Measurements from ENCODE around the gene C10orf95. TPM values are rescaled to one million over a fixed set of nuclear protein-coding genes. Genes with fewer than 3 reads are reported as not detected.
A peak's percentile ranks its signal among the peaks of the same experiment; 100 is the strongest.

C10orf95 gene
- polyA plus RNA-seq, 1 of the 3 experiments (the other 2 are of a cell fraction) = 0.07 TPM

DNA sequence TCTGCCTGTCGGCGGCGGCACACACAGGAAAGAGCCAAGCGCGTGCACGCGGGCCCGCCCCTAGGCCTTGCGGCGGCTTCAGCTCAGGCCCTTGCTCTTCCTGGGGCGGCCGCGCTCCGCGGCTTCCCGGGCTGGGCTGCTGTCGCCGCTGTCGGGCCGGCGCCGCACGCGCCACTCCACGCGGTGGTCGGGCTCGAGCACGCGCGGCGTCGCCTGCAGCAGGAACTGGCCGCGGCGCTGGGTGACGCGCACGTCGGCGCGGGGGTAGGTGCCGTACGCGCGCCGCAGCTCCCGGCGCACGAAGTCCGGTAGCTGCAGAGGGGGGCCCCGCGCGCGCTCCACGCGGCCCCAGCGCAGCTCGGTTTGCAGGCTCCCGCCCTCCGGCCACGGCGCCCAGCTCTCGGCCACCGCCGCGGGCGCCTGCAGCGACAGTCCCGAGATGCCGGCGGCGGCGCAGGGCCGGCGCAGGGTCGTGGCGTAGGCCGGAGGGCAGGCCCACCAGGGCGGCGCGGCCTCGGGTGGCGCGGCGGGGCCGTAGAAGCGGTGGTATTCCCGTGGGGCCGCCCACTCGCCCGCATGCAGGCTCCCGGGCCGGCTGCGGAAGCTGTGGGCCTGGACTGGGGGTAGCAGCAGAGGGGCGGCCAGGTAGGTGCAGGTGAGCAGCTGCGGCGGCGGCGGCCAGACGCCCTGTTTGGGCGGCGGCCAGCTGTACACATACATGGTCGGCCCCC, 804 bp downstream of the C10orf95 start (continued):
- TF ChIP-seq RFX5 (IDR thresholded peaks at IDR 0.05; ENCODE audit: low read length) (no peak), YY1 (IDR thresholded peaks at IDR 0.05; ENCODE audit: low read depth) (no peak), TAF1 (IDR thresholded peaks at IDR 0.05; ENCODE audit: borderline replicate concordance, low read depth, low read length) (0 out of 2 replicates have a peak, but pooled peaks have one; percentile 16)
- TF ChIP-seq, protein P1, sequence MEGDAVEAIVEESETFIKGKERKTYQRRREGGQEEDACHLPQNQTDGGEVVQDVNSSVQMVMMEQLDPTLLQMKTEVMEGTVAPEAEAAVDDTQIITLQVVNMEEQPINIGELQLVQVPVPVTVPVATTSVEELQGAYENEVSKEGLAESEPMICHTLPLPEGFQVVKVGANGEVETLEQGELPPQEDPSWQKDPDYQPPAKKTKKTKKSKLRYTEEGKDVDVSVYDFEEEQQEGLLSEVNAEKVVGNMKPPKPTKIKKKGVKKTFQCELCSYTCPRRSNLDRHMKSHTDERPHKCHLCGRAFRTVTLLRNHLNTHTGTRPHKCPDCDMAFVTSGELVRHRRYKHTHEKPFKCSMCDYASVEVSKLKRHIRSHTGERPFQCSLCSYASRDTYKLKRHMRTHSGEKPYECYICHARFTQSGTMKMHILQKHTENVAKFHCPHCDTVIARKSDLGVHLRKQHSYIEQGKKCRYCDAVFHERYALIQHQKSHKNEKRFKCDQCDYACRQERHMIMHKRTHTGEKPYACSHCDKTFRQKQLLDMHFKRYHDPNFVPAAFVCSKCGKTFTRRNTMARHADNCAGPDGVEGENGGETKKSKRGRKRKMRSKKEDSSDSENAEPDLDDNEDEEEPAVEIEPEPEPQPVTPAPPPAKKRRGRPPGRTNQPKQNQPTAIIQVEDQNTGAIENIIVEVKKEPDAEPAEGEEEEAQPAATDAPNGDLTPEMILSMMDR (IDR thresholded peaks at IDR 0.05) = no peak
- TF ChIP-seq, protein P2, sequence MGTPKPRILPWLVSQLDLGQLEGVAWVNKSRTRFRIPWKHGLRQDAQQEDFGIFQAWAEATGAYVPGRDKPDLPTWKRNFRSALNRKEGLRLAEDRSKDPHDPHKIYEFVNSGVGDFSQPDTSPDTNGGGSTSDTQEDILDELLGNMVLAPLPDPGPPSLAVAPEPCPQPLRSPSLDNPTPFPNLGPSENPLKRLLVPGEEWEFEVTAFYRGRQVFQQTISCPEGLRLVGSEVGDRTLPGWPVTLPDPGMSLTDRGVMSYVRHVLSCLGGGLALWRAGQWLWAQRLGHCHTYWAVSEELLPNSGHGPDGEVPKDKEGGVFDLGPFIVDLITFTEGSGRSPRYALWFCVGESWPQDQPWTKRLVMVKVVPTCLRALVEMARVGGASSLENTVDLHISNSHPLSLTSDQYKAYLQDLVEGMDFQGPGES (IDR thresholded peaks at IDR 0.05; ENCODE audit: low read depth, low read length) = no peak

DNA sequence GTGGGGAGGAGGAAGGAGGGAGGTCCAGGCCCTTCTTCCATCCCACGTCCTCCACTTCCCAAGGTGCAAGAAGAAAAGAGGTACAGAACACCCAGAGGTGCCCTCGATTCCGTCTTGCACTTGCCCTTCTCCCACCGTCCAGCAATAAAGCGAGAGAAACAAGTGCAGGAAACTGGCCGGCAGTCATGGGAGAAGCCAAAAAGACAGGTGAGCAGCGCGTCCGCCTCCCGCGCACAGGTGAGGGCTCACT, 1.3 kb downstream of the C10orf95 start:
- Histone ChIP-seq H3K36me3 (replicated peaks in 1 of 2; ENCODE audit: control insufficient read depth in 1 of 2, insufficient read depth in 2 of 2, low read length in 1 of 2) (no peaks in the 10 kb centered on the region), H3K4me2 (peak overlapping the region; percentile 80), H3K9ac (peak overlapping the region; percentile 49; the same call in 1 of the 2 replicates), H3K4me1 (ENCODE audit: control insufficient read depth in 1 of 2, insufficient read depth in 2 of 2, low read depth in 1 of 2, low read length in 1 of 2) (peaks cover 0 to 10% of the 10 kb centered on the region in 2 experiments; a peak in 2 of 4 replicates), H2AFZ (ENCODE audit: low read depth) (peak overlapping the region; percentile 96), H4K20me1 (ENCODE audit: insufficient read depth) (no peaks in the 10 kb centered on the region), H3F3A (replicated peaks; ENCODE audit: insufficient read depth) (peaks cover 16% of the 10 kb centered on the region), H3K9me2 (no peaks in the 10 kb centered on the region), H3K79me2 (ENCODE audit: insufficient read depth) (no peaks in the 10 kb centered on the region), H3K27ac (ENCODE audit: low read depth in 2 of 2, low read length in 1 of 2) (peak overlapping the region in 1 of 2 experiments; percentile 66; a peak in 2 of 4 replicates), H3K9me3 (no peaks in the 10 kb centered on the region), H3K4me3 (ENCODE audit: low read depth in 2 of 2, low read length in 1 of 2) (peak overlapping the region; percentile 62 to 71), H3K27me3 (ENCODE audit: insufficient read depth) (no peaks in the 10 kb centered on the region)
- WGBS (ENCODE audit: low lambda C conversion rate) = 1% methylated on average over 11 of the region's 11 CpGs
- ChIA-PET CTCF (interaction anchor here (0.8 to 5.3 kb wide), 10 partner anchors 9 to 56 kb away, joined by 3 to 25 read pairs (median 4); partner anchors contain the start of genes CUEDC2, FBXL15 and SUFU), POLR2A (interaction anchor here (0.6 to 4.3 kb wide), 6 partner anchors 11 to 135 kb away, joined by 4 to 27 read pairs (median 6); partner anchors contain the start of genes CUEDC2 and FBXL15)
- no peak for TF ChIP-seq YY1 (IDR thresholded peaks at IDR 0.05; ENCODE audit: low read depth)
- no peak for TF ChIP-seq GATA2 (CRISPR knock-in tag; IDR thresholded peaks at IDR 0.05)
- TF ChIP-seq, protein P3, sequence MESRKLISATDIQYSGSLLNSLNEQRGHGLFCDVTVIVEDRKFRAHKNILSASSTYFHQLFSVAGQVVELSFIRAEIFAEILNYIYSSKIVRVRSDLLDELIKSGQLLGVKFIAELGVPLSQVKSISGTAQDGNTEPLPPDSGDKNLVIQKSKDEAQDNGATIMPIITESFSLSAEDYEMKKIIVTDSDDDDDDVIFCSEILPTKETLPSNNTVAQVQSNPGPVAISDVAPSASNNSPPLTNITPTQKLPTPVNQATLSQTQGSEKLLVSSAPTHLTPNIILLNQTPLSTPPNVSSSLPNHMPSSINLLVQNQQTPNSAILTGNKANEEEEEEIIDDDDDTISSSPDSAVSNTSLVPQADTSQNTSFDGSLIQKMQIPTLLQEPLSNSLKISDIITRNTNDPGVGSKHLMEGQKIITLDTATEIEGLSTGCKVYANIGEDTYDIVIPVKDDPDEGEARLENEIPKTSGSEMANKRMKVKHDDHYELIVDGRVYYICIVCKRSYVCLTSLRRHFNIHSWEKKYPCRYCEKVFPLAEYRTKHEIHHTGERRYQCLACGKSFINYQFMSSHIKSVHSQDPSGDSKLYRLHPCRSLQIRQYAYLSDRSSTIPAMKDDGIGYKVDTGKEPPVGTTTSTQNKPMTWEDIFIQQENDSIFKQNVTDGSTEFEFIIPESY (IDR thresholded peaks at IDR 0.05; ENCODE audit: borderline replicate concordance, low read depth) = no peak
- TF ChIP-seq NRF1 (IDR thresholded peaks at IDR 0.05; ENCODE audit: low read depth, low read length) = no peak
- no peak for TF ChIP-seq EZH2phosphoT487 (IDR thresholded peaks at IDR 0.05; ENCODE audit: borderline replicate concordance, low read depth)
- TF ChIP-seq CHD2 (IDR thresholded peaks at IDR 0.05; ENCODE audit: low read length, partially characterized antibody) = no peak
- TF ChIP-seq MXI1 (IDR thresholded peaks at IDR 0.05; ENCODE audit: low read depth, low read length) = no peak
- no peak for TF ChIP-seq NFIC (IDR thresholded peaks at IDR 0.05; ENCODE audit: borderline replicate concordance)
- no peak for TF ChIP-seq RFX5 (IDR thresholded peaks at IDR 0.05; ENCODE audit: low read length)
- no peak for TF ChIP-seq TCF12 (IDR thresholded peaks at IDR 0.05)
- TF ChIP-seq TEAD4 (IDR thresholded peaks at IDR 0.05; ENCODE audit: borderline replicate concordance, insufficient read depth) = no peak
- no peak for TF ChIP-seq JUND (IDR thresholded peaks at IDR 0.05)
- TF ChIP-seq, protein P4, sequence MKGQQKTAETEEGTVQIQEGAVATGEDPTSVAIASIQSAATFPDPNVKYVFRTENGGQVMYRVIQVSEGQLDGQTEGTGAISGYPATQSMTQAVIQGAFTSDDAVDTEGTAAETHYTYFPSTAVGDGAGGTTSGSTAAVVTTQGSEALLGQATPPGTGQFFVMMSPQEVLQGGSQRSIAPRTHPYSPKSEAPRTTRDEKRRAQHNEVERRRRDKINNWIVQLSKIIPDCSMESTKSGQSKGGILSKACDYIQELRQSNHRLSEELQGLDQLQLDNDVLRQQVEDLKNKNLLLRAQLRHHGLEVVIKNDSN (IDR thresholded peaks at IDR 0.05; ENCODE audit: borderline replicate concordance, low read depth) = no peak
- no peak for TF ChIP-seq MEF2A (IDR thresholded peaks at IDR 0.05; ENCODE audit: borderline replicate concordance, low read depth)
- TF ChIP-seq EP300 (IDR thresholded peaks at IDR 0.05; ENCODE audit: borderline replicate concordance in 1 of 2, low read depth in 1 of 2, low read length in 1 of 2) = no peak
- TF ChIP-seq, protein P1 (IDR thresholded peaks at IDR 0.05) = no peak
- no peak for DNase-seq

Data from SK-N-SH (cell line).